H1 (cell line): ENCODE data around the gene CXADR. TPM values are rescaled to one million over a fixed set of nuclear protein-coding genes. Genes with fewer than 3 reads are reported as not detected.

ENCODE experiments used
- CBX5 ChIP-seq: fragments of 300-800, 300-1000 bp; sonication (generic); IDR thresholded peaks from 2 replicates; pipeline ENCODE4 v1.7.1; 2016; ENCODE audit warnings: antibody characterized with exemption, low read length, low read depth
- CHD1 ChIP-seq: IDR thresholded peaks from 2 replicates; pipeline ENCODE4 v1.6.1; 2012; ENCODE audit warnings: low read depth, low read length, improper control_type of control experiment
- KDM5A ChIP-seq: fragments of 200-600 bp; IDR thresholded peaks from 2 replicates; pipeline ENCODE4 v1.7.1; 2012; ENCODE audit warnings: mild to moderate bottlenecking, low read length, inconsistent platforms, mixed read lengths
- RNF2 ChIP-seq: fragments of 200-900, 300-1000 bp; sonication (generic); IDR thresholded peaks from 2 replicates; pipeline ENCODE4 v1.7.1; 2016; ENCODE audit warnings: borderline replicate concordance, low read depth, mild to moderate bottlenecking, antibody characterized with exemption, low read length; ENCODE audit not compliant: poor library complexity, severe bottlenecking; ENCODE audit errors: missing control alignments
- polyA plus RNA-seq, 7 experiments: library from polyadenylated mRNA; depleted of rRNA in 3 of 7; stranded (reverse) in 5 of 7; unstranded in 2 of 7; fragments of >200 nt in 5 of 7; fragments of 200-250 nt in 2 of 7; gene quantifications; 1 replicate in 5 of 7; 2 replicates in 1 of 7; 4 replicates in 1 of 7; pipeline versions ENCODE4 v1.2.1 to v1.2.3, GENCODE V29; 2011 to 2013; ENCODE audit warnings: missing spikeins in 2 of 7, mixed read lengths in 2 of 7
- total RNA-seq: library from RNA; stranded (reverse); fragmentation: NEBNext Ultra II Directional; extraction: Animal tissue kit (Norgen Biotek cat#: 25700); gene quantifications from 2 replicates; pipeline ENCODE4 v1.2.1, GENCODE V29; 2021

The CXADR gene
- total and polyA plus RNA-seq, 2 of the 8 experiments (the other 6 are each of a cell fraction or from before 2014, with no cell fraction given), result 45.6 to 145 TPM

- TF ChIP-seq RNF2 (no peak), CHD1 (no peak), CBX5 (no peak), KDM5A (no peak)
Measured at GRCh38 chr21:17539743-17540341, 27.0 kb downstream of the CXADR start (continued).
